Natural killer cell (primary cell): Measurements from ENCODE around the gene HSPBP1. TPM values are rescaled to one million over a fixed set of nuclear protein-coding genes. Genes with fewer than 3 reads are reported as not detected.

Experiments used
- ATAC-seq, 3 donors: fragments of 150-1000 bp in 2 of 3; fragments of 200-7000 bp in 1 of 3; cut with Tn5 transposase; 1 replicate in 1 of 3; 2 replicates in 2 of 3; pipeline ENCODE4 v1.10.0; 2021; ENCODE audit warnings: mild to moderate bottlenecking in 2 of 3, moderate library complexity in 2 of 3
- DNase-seq, 2 donors: peaks; one replicate each; pipeline versions ENCODE4 v3.0.0 to v3.0.0-alpha.2; 2013 to 2021; ENCODE audit warnings: mixed read lengths in 1 of 2
- H3K27ac ChIP-seq: one replicate; pipeline ENCODE4 v1.5.1; 2013; ENCODE audit warnings: mild to moderate bottlenecking, low read length
- H3K27me3 ChIP-seq: one replicate; pipeline ENCODE4 v1.6.1; 2013; ENCODE audit warnings: low read length; ENCODE audit not compliant: control insufficient read depth, insufficient read depth
- H3K36me3 ChIP-seq: one replicate; pipeline ENCODE4 v1.6.1; 2013; ENCODE audit warnings: low read length; ENCODE audit not compliant: control insufficient read depth, insufficient read depth
- H3K4me1 ChIP-seq: one replicate; pipeline ENCODE4 v1.6.1; 2013; ENCODE audit warnings: low read length; ENCODE audit not compliant: control insufficient read depth, insufficient read depth
- H3K4me3 ChIP-seq: one replicate; pipeline ENCODE4 v1.5.1; 2013; ENCODE audit warnings: low read length
- H3K9me3 ChIP-seq: one replicate; pipeline ENCODE4 v1.6.1; 2013; ENCODE audit warnings: low read length; ENCODE audit not compliant: control insufficient read depth, insufficient read depth
- H3K27ac Mint-ChIP-seq, 2 donors: one replicate each; pipeline ENCODE4 v1.8.0; 2022; ENCODE audit warnings: mild to moderate bottlenecking in 2 of 2, mixed read lengths in 2 of 2, moderate library complexity in 1 of 2
- H3K27me3 Mint-ChIP-seq, 2 donors: one replicate each; pipeline ENCODE4 v1.8.0; 2022; ENCODE audit warnings: low read depth in 2 of 2, mixed read lengths in 2 of 2
- H3K36me3 Mint-ChIP-seq: one replicate; pipeline ENCODE4 v1.8.0; 2022; ENCODE audit warnings: mixed read lengths
- H3K4me1 Mint-ChIP-seq, 2 donors: one replicate each; pipeline ENCODE4 v1.8.0; 2022; ENCODE audit warnings: mixed read lengths in 2 of 2
- H3K4me3 Mint-ChIP-seq: one replicate; pipeline ENCODE4 v1.8.0; 2022; ENCODE audit warnings: mild to moderate bottlenecking, moderate library complexity, mixed read lengths
- H3K9me3 Mint-ChIP-seq, 2 donors: one replicate each; pipeline ENCODE4 v1.8.0; 2022; ENCODE audit warnings: mixed read lengths in 2 of 2
- CTCF ChIP-seq: fragments of 200-600 bp; IDR thresholded peaks from one replicate; pipeline ENCODE4 v1.8.0; 2022; ENCODE audit warnings: antibody characterized with exemption
- WGBS: methylation state at CpG from one replicate; pipeline ENCODE4 v1.1.7; 2013; ENCODE audit warnings: missing lambda C conversion rate; ENCODE audit not compliant: insufficient coverage; 5-methylcytosine and 5-hydroxymethylcytosine counted together
- intact Hi-C: fragments of 100-400 bp; cut with micrococcal nuclease; formaldehyde crosslinking; loops from one replicate; pipeline ENCODE4 v1.14.2; 2022
- total RNA-seq, 4 donors: library from RNA; stranded (reverse); fragments of 120-200 nt in 1 of 4; gene quantifications; one replicate each; pipeline versions ENCODE4 v1.2.3 to v1.2.4, GENCODE V29; 2013 to 2022

Gene HSPBP1
- total RNA-seq, 3 donors from 2014 or later (not counting 1 experiment from before 2014, with no cell fraction given): 17.1 to 19.5 (median 18.5) TPM

GRCh38 chr19:55250262-55251036, 29.5 kb downstream of the HSPBP1 start:
- peaks cover 88% of the 10 kb centered on the region for H3K4me1 ChIP-seq
- intact Hi-C loops: loop anchor here (10.0 kb wide), 1 partner anchor 336 kb away; no protein-coding TSS in a partner anchor
- H3K27me3 Mint-ChIP-seq: no peaks in the 10 kb centered on the region
- H3K36me3 ChIP-seq: peaks cover 18% of the 10 kb centered on the region
- no peaks in the 10 kb centered on the region for H3K9me3 ChIP-seq
- no peaks in the 10 kb centered on the region for H3K27me3 ChIP-seq
- no peaks in the 10 kb centered on the region for H3K9me3 Mint-ChIP-seq
- H3K27ac ChIP-seq: peak overlapping the region; percentile 92
- 90% methylated on average over 18 of the region's 18 CpGs for WGBS
- H3K27ac Mint-ChIP-seq: peak overlapping the region; percentile 93 to 98
- ATAC-seq: no peak
- no peak for DNase-seq
- H3K36me3 Mint-ChIP-seq: no peaks in the 10 kb centered on the region
- no peak overlapping the region for H3K4me3 ChIP-seq
- no peak for TF ChIP-seq CTCF
- peaks cover 55 to 68% of the 10 kb centered on the region in 2 donors for H3K4me1 Mint-ChIP-seq
- peak overlapping the region; percentile 86 for H3K4me3 Mint-ChIP-seq

- WGBS: 94% methylated on average over 11 of the region's 11 CpGs
- Histone ChIP-seq H3K4me1 (peaks cover 82% of the 10 kb centered on the region), H3K36me3 (peaks cover 24% of the 10 kb centered on the region), H3K4me3 (no peak overlapping the region), H3K27ac (no peak overlapping the region), H3K9me3 (no peaks in the 10 kb centered on the region), H3K27me3 (no peaks in the 10 kb centered on the region)
- Mint-ChIP-seq H3K36me3 (no peaks in the 10 kb centered on the region), H3K27ac (peak overlapping the region in 1 of 2 donors; percentile 98), H3K4me3 (no peak overlapping the region), H3K27me3 (no peaks in the 10 kb centered on the region), H3K4me1 (peaks cover 49 to 62% of the 10 kb centered on the region in 2 donors), H3K9me3 (no peaks in the 10 kb centered on the region)
- TF ChIP-seq CTCF: no peak
- intact Hi-C loops: loop anchor here (10.0 kb wide), 1 partner anchor 335 kb away; no protein-coding TSS in a partner anchor
- ATAC-seq (no peak), DNase-seq (no peak)
Measured at GRCh38 chr19:55249841-55250240, 30.1 kb downstream of the HSPBP1 start.

- Histone ChIP-seq H3K4me1 (peaks cover 70% of the 10 kb centered on the region), H3K27ac (no peak overlapping the region), H3K36me3 (peaks cover 35% of the 10 kb centered on the region), H3K9me3 (no peaks in the 10 kb centered on the region), H3K4me3 (no peak overlapping the region), H3K27me3 (no peaks in the 10 kb centered on the region)
- Mint-ChIP-seq H3K27ac (peak overlapping the region; percentile 67 to 69), H3K4me3 (peak overlapping the region; percentile 13), H3K9me3 (no peaks in the 10 kb centered on the region), H3K27me3 (no peaks in the 10 kb centered on the region), H3K4me1 (peaks cover 38 to 51% of the 10 kb centered on the region in 2 donors), H3K36me3 (no peaks in the 10 kb centered on the region)
- TF ChIP-seq CTCF: no peak
- ATAC-seq (no peak), DNase-seq (no peak)
- WGBS: 91% methylated on average over 8 of the region's 9 CpGs
- intact Hi-C loops: no loop called here
Measured at GRCh38 chr19:55248704-55249103, 31.2 kb downstream of the HSPBP1 start.
